NCI-H2196 (cell line): ENCODE data around the gene CASP12.

Experiments used
- DNase-seq: peaks from one replicate; lab custom pipeline; 2025; ENCODE audit not compliant: unreplicated experiment; lab: John Stamatoyannopoulos, UW

CASP12 gene

DNA sequence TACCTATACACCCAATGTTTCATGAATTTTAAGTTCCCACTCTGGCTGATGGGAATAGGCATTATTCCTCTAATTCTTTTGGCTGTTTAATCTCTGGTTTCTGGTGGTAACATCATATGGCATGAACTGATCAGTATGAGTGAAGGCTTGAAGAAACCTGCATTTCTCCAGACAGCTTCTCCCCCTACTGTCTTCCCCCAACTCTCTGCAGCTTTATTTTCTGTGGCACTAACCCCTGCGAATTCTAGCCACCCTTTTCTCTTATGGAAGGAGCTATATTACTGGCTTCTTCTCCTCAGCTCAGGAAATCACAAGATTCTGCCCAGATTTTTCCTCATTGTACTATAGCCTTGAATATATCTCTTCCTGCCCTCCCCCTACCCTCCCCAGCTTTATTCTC is 57.1 kb downstream of the CASP12 start:
- DNase-seq = no peak

DNA sequence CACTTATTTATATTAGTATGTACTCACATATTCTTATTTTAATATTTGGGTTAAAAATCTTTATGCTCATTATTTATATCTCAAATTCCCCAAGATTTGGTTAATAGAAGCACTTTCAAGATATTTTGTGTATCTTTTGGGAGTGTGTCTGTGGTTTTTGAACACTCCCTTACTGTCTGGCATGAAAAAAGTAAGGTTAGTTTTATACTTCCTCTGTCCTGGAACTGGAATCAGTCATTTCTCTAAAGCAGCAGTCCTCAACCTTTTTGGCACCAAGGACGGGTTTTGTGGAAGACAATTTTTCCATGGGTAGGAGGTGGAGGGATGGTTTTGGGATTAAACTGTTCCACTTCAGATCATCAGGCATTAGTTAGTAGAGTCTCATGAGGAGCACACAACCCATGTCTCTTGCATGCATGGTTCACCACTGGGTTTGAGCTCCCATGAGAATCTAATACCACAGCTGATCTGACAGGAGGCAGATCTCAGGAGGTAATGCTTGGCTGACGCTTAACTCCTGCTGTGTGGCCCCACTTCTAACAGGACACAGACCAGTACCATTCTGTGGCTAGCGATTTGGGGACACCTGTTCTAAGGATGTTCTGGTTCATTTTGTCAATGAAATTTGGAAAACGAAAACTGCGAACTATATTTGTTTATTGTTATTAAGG is 60.2 kb downstream of the CASP12 start:
- DNase-seq = no peak

DNA sequence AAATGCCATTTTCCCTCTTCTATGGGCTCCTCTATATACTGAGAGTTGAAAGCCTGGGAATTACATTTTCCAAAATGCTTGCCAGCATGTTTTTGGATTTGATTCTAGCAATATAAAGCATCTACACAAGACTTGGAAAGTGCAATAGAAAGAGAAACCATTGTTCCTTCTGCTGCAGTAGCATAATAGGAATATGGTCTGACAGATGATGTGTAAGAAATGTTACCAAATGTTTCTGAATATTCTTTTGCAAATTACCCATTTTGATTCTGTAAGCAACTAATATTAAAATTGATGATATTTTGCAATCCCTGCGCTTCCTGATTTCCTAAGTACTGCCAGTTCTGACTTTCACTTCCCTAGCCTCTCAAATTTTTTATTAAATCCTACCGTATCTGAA is 61.6 kb downstream of the CASP12 start:
- no peak for DNase-seq
